C4-2B (cell line): ENCODE data around the gene SIK2.

Experiments
- H3K27ac ChIP-seq: fragments of 450-650 bp; 2 replicates; pipeline ENCODE4 v1.5.1; 2017
- ZFX ChIP-seq: fragments of 450-650 bp; IDR thresholded peaks from 2 replicates; pipeline ENCODE4 v1.6.1; 2017
- TF ChIP-seq, protein P1 (sequence below): fragments of 450-650 bp; conservative IDR thresholded peaks from 2 replicates; pipeline ENCODE4 v1.5.1; 2017; ENCODE audit warnings: mild to moderate bottlenecking

Gene SIK2

DNA sequence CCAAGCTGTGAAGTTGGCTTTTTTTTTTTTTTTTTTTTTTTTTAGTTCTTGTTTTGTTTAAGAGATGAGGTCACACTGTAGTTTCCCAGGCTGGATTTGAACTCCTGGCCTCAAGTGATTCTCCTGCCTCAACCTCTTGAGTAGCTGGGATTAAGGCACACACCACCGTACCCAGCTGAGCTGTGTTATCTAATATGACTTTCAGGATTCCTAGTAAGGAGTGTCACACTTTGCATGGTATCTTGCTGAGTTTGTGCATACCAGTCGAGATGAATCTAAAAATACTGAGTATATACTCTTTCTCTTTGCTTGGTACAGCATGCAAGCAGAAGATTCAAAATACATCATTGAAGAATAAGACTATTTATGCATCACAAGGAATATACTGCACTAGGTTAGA, 58.6 kb downstream of the SIK2 start:
- H3K27ac ChIP-seq, result no peak overlapping the region
- TF ChIP-seq, protein P1, sequence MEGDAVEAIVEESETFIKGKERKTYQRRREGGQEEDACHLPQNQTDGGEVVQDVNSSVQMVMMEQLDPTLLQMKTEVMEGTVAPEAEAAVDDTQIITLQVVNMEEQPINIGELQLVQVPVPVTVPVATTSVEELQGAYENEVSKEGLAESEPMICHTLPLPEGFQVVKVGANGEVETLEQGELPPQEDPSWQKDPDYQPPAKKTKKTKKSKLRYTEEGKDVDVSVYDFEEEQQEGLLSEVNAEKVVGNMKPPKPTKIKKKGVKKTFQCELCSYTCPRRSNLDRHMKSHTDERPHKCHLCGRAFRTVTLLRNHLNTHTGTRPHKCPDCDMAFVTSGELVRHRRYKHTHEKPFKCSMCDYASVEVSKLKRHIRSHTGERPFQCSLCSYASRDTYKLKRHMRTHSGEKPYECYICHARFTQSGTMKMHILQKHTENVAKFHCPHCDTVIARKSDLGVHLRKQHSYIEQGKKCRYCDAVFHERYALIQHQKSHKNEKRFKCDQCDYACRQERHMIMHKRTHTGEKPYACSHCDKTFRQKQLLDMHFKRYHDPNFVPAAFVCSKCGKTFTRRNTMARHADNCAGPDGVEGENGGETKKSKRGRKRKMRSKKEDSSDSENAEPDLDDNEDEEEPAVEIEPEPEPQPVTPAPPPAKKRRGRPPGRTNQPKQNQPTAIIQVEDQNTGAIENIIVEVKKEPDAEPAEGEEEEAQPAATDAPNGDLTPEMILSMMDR, result no peak
- no peak for TF ChIP-seq ZFX

DNA sequence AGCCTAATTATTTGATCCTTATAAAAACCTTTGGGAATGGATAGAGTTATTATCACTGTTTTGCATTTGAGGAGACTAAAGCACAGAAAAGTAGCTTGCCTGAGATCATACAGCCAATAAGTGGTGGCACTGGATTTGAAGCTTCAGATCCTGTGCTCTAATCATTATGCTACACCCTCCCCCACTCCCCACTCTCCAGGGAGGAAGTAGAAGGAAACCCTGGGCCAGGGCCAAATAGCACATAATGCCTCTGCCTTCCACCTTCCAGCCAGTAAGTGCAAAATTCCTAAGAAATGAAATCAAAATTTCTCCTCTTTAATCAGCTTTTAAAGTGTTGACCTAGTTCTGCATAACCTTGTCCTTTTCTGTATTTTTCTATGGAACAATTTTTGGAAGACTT, 61.6 kb downstream of the SIK2 start:
- H3K27ac ChIP-seq, result no peak overlapping the region
- no peak for TF ChIP-seq ZFX
- TF ChIP-seq, protein P1, result no peak

DNA sequence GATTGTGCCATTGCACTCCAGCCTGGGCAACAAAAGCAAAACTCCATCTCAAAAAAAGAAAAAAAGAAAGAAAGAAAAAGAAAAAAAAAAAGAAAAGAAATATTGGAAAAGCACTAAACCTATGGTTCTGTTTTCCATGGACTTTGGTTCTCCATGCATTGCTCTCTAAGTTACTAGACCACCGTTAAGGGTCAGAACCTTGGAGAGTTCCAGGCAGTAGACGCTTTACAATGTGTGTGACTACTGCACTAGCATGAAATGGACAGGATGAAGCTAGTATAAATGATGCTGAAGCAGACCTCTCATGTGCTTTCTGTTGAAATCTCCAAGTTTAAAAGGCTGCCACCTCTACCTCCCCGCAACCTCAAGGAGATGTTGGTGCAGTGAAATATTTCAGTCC, 63.5 kb downstream of the SIK2 start:
- no peak for TF ChIP-seq ZFX
- TF ChIP-seq, protein P1, result no peak

DNA sequence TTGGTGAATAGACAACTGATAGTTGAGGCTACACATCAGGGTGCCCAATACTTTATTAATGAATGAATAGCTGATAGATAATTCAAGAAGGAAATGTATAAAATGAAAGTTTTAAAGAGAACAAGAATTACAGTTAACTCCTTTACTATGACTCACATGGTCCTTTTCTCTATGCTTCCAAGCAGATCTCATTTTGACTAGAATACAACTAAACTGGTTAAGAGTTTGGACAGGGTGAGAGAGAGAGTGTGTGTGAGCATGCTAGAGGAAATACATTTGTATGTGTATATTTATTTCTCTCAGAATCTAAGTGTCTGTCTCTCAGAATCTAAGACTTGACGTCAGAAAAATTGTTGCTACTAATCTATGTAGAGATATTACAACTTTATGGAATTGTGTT, 66.7 kb downstream of the SIK2 start:
- TF ChIP-seq, protein P1, result no peak
- TF ChIP-seq ZFX, result no peak
- H3K27ac ChIP-seq, result no peak overlapping the region

More for the DNA sequence above, 63.5 kb downstream of the SIK2 start:
- no peak overlapping the region for H3K27ac ChIP-seq

DNA sequence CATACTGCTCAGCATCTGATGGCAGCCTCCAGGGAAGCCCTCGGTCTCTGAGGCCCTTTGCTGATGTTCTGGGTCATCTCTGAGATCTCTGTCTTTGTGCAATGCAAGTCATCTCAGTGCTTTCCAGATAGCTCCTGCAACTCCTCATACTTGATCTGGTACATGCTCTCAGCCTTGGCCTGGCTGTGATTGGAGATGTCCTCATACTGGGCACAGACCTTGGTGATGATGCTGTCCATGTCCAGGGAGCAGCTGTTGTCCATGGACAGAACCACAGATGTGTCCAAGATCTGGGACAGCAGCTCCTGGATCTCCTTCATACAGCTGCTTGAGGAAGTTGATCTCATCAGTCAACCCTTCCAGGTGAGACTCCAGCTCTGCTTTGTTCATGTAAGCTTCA, 69.1 kb downstream of the SIK2 start:
- TF ChIP-seq, protein P1, result no peak
- no peak for TF ChIP-seq ZFX
- H3K27ac ChIP-seq, result no peak overlapping the region

DNA sequence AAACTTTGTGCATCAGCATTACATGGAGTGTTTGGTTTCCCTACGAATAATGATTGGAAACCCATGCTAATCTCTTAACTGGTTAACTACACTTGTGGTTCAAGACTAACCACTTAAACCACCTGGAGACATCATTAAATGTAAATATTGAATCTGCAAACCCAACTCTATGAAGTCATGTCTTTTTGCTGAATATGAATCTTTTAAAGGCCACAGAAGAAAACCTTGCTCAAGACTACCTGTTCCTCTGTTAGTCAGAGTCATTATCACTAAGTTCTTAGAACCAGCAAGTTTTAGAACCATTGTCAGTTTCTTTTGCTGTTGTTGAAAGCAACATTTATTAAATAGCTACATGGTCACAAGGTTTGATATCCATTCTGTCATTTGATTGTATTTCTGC, 70.7 kb downstream of the SIK2 start:
- H3K27ac ChIP-seq, result no peak overlapping the region
- no peak for TF ChIP-seq ZFX
- TF ChIP-seq, protein P1, result no peak

DNA sequence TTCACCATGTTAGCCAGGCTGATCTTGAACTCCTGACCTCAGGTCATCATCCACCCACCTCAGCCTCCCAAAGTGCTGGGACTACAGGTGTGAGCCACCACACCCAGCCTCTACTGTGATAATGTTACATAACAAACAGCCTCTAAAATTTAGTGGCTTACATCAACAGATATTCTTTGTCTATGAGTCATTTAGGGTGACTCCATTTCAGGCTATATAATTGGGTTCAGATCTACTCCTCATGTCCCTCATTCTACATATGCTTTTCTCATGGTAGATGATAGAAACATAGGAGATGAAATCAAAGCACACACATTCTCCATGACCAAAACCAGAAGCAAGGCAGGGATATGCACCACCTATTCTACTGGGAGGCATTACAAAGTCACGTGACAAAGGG, 72.7 kb downstream of the SIK2 start:
- TF ChIP-seq, protein P1, result no peak
- TF ChIP-seq ZFX, result no peak
- no peak overlapping the region for H3K27ac ChIP-seq
